Measurements from ENCODE around the gene PYHIN1.
"Not testable (repeated sequence)": the region's sequence is repeated elsewhere in the genome, so short reads cannot be mapped to it uniquely, and the experiment has no call there.

PYHIN1 gene

DNA sequence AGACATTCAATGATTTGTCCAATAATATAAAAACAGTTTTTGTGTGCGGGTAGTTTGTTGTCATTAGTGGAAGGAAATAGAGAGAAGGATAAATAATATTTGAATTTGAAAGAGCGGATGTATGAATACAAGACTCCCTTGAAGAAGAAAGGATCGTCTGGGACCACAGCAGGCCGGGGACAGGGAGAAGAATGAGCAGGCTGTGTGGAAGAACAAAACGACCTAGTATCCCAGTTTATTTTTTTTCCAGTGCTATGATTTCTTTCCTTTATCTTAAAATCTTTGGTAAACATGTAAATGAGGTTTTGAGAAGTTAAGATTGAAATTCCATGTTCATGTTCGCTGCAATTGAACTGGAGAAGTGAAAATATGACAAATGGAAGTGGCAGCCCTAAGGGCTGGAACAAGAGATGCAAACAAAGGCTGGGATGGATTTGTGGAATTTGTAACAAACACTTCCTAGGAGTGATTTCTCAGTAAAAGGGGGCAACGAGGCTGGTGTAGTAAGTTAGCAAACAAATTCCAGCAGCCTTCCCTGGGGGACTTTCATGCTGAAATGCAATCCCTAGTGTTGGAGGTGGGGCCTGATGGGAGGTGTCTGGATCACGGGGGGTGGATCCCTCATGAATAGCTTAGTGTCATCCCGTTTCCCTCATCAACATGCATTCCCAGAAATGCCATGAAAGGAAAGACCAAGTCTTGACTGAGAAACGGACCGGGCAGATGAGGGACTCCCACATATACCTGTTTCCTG is 68.1 kb downstream of the PYHIN1 start:
- H3K27ac ChIP-seq (ENCODE audit: low read depth, low read length) = peak overlapping the region; percentile 81

DNA sequence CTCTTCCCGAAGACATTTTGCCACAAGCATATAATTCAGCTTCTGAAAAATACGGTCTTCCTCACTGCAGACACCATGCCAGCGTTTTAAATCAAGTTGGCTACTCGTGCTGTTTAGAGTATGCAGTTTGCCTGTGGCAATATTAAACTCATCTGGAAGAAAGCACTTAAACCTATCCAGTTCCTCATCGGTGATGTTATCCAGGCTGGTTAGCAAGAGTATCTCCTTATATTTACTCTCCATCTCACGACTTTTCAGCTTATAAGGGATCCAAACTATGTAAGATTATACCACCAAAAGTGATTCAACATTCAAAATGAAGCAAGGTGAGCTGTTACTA is 68.7 kb downstream of the PYHIN1 start:
- Histone ChIP-seq H3K4me1 (ENCODE audit: control insufficient read depth, insufficient read depth, low read length, unreplicated experiment) (peaks cover 6% of the 10 kb centered on the region), H2AFZ (ENCODE audit: low read length, unreplicated experiment) (peak overlapping the region; percentile 100), H3K27me3 (ENCODE audit: insufficient read depth, low read length) (peaks cover 7% of the 10 kb centered on the region; the same call in 1 of the 2 replicates)

More for the DNA sequence above, 68.1 kb downstream of the PYHIN1 start:
- Histone ChIP-seq H3K36me3 (ENCODE audit: insufficient read depth, low read length) (no peaks in the 10 kb centered on the region), H3K4me3 (ENCODE audit: low read depth, low read length) (peak overlapping the region; percentile 89), H2AFZ (ENCODE audit: low read length, unreplicated experiment) (peak overlapping the region; percentile 100), H3K4me1 (ENCODE audit: control insufficient read depth, insufficient read depth, low read length, unreplicated experiment) (peaks cover 5% of the 10 kb centered on the region), H3K27me3 (ENCODE audit: insufficient read depth, low read length) (peaks cover 7% of the 10 kb centered on the region; the same call in 1 of the 2 replicates), H3K79me2 (ENCODE audit: control insufficient read depth, insufficient read depth, low read length, unreplicated experiment) (no peaks in the 10 kb centered on the region)

DNA sequence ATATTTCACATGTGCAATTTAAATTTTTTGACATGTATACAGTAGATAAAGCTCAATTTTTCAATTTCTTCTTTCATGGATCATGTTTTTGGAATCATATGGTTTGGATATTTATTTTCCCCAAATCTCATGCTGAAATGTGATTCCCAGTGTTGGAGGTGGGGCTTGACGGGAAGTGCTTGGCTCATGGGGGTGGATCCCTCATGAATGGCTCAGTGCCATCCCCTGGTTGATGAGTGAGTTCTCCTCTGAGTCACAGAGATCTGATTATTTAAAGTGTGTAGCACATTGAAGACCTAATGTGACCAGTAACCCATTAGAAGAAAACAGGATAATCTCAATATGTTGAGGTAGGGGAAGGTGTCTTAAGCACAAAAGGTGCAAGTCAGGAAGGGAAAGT is 69.3 kb downstream of the PYHIN1 start:
- no peaks in the 10 kb centered on the region for H3K36me3 ChIP-seq (ENCODE audit: insufficient read depth, low read length)
- H2AFZ ChIP-seq (ENCODE audit: low read length, unreplicated experiment) = peak overlapping the region; percentile 100
- H3K27ac ChIP-seq (ENCODE audit: low read depth, low read length) = peak overlapping the region; percentile 81
- peaks cover 12% of the 10 kb centered on the region for H3K4me1 ChIP-seq (ENCODE audit: control insufficient read depth, insufficient read depth, low read length, unreplicated experiment)
- H3K27me3 ChIP-seq (ENCODE audit: insufficient read depth, low read length) = peaks cover 5% of the 10 kb centered on the region; the same call in 1 of the 2 replicates
- peak overlapping the region; percentile 89 for H3K4me3 ChIP-seq (ENCODE audit: low read depth, low read length)
- H3K79me2 ChIP-seq (ENCODE audit: control insufficient read depth, insufficient read depth, low read length, unreplicated experiment) = no peaks in the 10 kb centered on the region

More for the DNA sequence above, 68.7 kb downstream of the PYHIN1 start:
- H3K27ac ChIP-seq (ENCODE audit: low read depth, low read length) = peak overlapping the region; percentile 81
- no peaks in the 10 kb centered on the region for H3K36me3 ChIP-seq (ENCODE audit: insufficient read depth, low read length)
- peak overlapping the region; percentile 89 for H3K4me3 ChIP-seq (ENCODE audit: low read depth, low read length)
- H3K79me2 ChIP-seq (ENCODE audit: control insufficient read depth, insufficient read depth, low read length, unreplicated experiment) = no peaks in the 10 kb centered on the region

DNA sequence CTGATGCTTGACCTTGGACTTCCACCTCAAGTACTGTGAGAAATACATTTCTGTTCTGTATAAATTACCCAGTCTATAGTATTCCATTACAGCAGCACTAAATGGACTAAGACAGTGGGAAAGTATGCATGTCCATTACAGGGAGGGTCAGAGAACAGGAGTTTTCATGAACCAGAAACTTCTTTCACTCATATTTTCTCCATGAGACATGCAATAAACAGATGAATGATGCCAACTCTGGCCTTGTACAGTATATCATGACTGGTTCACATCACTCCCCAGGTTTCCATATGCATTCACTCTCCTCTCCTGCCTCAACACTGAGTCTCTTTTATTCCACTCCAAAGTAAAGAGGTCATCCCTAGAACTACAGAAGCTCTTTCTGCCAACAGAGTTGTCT is 73.8 kb downstream of the PYHIN1 start:
- peaks cover 26% of the 10 kb centered on the region for H3K4me1 ChIP-seq (ENCODE audit: control insufficient read depth, insufficient read depth, low read length, unreplicated experiment)
- H3K27ac ChIP-seq (ENCODE audit: low read depth, low read length) = no peak overlapping the region
- H2AFZ ChIP-seq (ENCODE audit: low read length, unreplicated experiment) = peak overlapping the region; percentile 33

DNA sequence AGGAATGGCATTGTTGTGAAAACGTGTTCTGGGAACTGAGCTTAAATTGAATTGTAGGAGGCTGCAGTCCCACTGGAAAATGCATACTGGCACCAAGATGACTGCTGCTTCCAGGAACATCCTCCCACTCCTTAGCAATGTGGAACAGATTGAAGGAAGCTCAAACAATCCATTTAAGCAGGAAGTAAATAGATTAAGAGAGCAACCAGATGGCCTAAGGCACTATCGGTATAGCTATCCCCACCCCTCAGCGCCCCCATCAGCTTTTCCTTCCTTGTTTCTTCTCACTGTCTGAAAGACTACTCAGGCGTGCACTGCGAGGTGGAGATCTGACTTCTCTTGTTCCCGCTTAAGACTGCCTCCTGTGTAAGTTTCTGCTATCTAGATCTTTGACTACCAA is 74.3 kb downstream of the PYHIN1 start:
- Histone ChIP-seq H2AFZ (ENCODE audit: low read length, unreplicated experiment) (peak overlapping the region; percentile 33), H3K4me1 (ENCODE audit: control insufficient read depth, insufficient read depth, low read length, unreplicated experiment) (peaks cover 26% of the 10 kb centered on the region), H3K4me3 (ENCODE audit: low read depth, low read length) (no peak overlapping the region), H3K27ac (ENCODE audit: low read depth, low read length) (no peak overlapping the region), H3K79me2 (ENCODE audit: control insufficient read depth, insufficient read depth, low read length, unreplicated experiment) (peaks cover 19% of the 10 kb centered on the region), H3K36me3 (ENCODE audit: insufficient read depth, low read length) (no peaks in the 10 kb centered on the region; the same call in 1 of the 2 replicates), H3K27me3 (ENCODE audit: insufficient read depth, low read length) (no peaks in the 10 kb centered on the region)

More for the DNA sequence above, 73.8 kb downstream of the PYHIN1 start:
- no peaks in the 10 kb centered on the region for H3K36me3 ChIP-seq (ENCODE audit: insufficient read depth, low read length)
- H3K27me3 ChIP-seq (ENCODE audit: insufficient read depth, low read length) = no peaks in the 10 kb centered on the region
- H3K79me2 ChIP-seq (ENCODE audit: control insufficient read depth, insufficient read depth, low read length, unreplicated experiment) = peaks cover 14% of the 10 kb centered on the region
- H3K4me3 ChIP-seq (ENCODE audit: low read depth, low read length) = no peak overlapping the region

DNA sequence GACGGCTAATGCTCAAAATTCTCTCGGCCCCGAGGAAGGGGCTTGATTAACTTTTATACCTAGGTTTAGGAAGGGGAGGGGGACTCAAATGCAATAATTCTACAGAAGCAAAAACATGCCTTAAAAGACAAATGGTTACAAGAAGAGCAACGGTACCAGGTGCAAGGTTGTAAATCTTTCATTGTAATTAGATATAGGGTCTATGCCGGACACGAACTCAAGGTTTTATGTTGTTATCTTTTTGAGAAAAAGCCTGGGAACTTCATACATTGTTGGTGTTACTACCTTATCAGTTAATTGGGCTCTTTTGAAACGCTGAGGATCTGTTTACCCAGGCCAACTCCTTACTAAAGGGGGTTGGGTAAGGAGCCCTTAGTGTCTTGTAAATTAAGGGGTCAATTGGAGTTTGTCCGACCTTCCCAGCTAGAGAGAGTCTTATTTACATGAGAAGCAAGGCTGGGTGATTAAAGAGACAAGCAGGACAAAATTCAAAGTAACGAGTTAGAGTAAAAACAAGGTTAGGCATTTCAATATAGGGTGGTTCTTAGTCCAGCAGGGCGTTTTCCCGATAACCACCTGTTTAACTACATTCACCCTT is 75.0 kb downstream of the PYHIN1 start:
- not testable (repeated sequence) for H3K27ac ChIP-seq (ENCODE audit: low read depth, low read length); H2AFZ ChIP-seq (ENCODE audit: low read length, unreplicated experiment); H3K4me3 ChIP-seq (ENCODE audit: low read depth, low read length); H3K27me3 ChIP-seq (ENCODE audit: insufficient read depth, low read length); H3K36me3 ChIP-seq (ENCODE audit: insufficient read depth, low read length)
- Histone ChIP-seq H3K4me1 (ENCODE audit: control insufficient read depth, insufficient read depth, low read length, unreplicated experiment) (peaks cover 21% of the 10 kb centered on the region), H3K79me2 (ENCODE audit: control insufficient read depth, insufficient read depth, low read length, unreplicated experiment) (peaks cover 25% of the 10 kb centered on the region)

DNA sequence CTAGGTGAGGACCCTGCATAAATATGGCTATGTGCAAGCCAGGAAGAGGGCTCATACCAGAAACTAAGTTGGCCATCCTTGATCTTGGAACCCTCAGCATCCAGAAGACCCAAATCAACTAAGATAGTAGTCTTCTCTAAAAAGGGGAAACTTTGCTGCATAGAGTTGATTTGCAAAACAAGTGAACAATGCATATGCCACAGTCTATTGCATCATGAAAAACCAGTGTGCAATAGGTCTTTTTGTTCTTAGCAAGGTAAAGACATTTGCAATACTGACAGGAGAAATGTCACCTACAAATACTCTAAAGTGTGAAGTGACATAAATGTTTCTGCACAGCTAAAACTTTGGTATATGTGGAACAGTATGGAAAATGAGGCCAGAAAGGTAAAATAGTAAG is 76.4 kb downstream of the PYHIN1 start:
- no peak overlapping the region for H3K27ac ChIP-seq (ENCODE audit: low read depth, low read length)
- peaks cover 22% of the 10 kb centered on the region for H3K4me1 ChIP-seq (ENCODE audit: control insufficient read depth, insufficient read depth, low read length, unreplicated experiment)
- no peaks in the 10 kb centered on the region for H3K27me3 ChIP-seq (ENCODE audit: insufficient read depth, low read length)
- no peak overlapping the region for H2AFZ ChIP-seq (ENCODE audit: low read length, unreplicated experiment)
- H3K79me2 ChIP-seq (ENCODE audit: control insufficient read depth, insufficient read depth, low read length, unreplicated experiment) = peaks cover 39% of the 10 kb centered on the region
- peaks cover 3% of the 10 kb centered on the region; the same call in 1 of the 2 replicates for H3K36me3 ChIP-seq (ENCODE audit: insufficient read depth, low read length)
- H3K4me3 ChIP-seq (ENCODE audit: low read depth, low read length) = no peak overlapping the region

DNA sequence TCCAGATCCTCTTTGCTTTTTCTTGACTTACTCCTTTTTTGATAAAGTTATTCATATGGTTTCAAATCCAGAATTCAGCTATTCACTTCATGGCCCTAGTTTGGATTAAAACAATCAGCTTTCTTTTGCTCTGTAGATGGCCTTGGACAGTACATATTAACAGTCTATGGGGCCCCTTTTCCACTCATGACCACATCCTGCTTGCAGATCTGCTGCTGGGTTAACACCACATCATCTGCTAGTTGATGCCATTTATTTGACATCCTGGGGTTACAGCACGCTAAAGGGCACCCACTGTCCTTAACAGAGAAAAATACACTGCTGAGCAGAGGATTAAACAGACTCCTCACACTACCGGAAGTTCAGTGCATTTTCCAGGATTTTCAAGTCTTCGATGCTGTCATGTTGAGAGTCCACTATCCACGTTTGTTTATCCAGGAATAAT is 77.4 kb downstream of the PYHIN1 start:
- Histone ChIP-seq H3K4me3 (ENCODE audit: low read depth, low read length) (peak overlapping the region; percentile 87; the same call in 1 of the 2 replicates), H2AFZ (ENCODE audit: low read length, unreplicated experiment) (peak overlapping the region; percentile 33), H3K27me3 (ENCODE audit: insufficient read depth, low read length) (no peaks in the 10 kb centered on the region), H3K36me3 (ENCODE audit: insufficient read depth, low read length) (peaks cover 7% of the 10 kb centered on the region), H3K4me1 (ENCODE audit: control insufficient read depth, insufficient read depth, low read length, unreplicated experiment) (peaks cover 29% of the 10 kb centered on the region), H3K27ac (ENCODE audit: low read depth, low read length) (peak overlapping the region; percentile 98), H3K79me2 (ENCODE audit: control insufficient read depth, insufficient read depth, low read length, unreplicated experiment) (peaks cover 50% of the 10 kb centered on the region)

DNA sequence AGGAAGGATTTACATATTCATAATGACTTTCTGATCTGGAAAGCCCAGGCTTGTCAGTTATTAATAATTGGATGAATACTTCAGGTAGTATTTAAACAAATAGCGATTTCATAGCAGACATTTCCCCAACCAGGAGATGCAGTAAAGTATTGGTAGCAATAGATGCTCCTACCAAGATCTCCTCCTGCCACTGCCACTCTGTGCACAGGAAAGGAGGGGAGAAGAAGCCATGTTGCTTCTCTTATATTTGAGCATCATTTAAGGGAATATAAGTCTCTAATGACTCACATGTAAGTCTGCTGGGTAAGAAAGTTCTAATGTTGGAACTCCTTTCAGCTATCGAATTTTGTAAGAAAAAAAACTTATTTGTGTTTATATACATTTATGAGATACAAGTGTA is 77.9 kb downstream of the PYHIN1 start:
- Histone ChIP-seq H3K36me3 (ENCODE audit: insufficient read depth, low read length) (peaks cover 12% of the 10 kb centered on the region), H3K27me3 (ENCODE audit: insufficient read depth, low read length) (no peaks in the 10 kb centered on the region), H3K4me1 (ENCODE audit: control insufficient read depth, insufficient read depth, low read length, unreplicated experiment) (peaks cover 34% of the 10 kb centered on the region), H3K27ac (ENCODE audit: low read depth, low read length) (peak overlapping the region; percentile 98), H3K4me3 (ENCODE audit: low read depth, low read length) (peak overlapping the region; percentile 87), H2AFZ (ENCODE audit: low read length, unreplicated experiment) (peak overlapping the region; percentile 33), H3K79me2 (ENCODE audit: control insufficient read depth, insufficient read depth, low read length, unreplicated experiment) (peaks cover 55% of the 10 kb centered on the region)

DNA sequence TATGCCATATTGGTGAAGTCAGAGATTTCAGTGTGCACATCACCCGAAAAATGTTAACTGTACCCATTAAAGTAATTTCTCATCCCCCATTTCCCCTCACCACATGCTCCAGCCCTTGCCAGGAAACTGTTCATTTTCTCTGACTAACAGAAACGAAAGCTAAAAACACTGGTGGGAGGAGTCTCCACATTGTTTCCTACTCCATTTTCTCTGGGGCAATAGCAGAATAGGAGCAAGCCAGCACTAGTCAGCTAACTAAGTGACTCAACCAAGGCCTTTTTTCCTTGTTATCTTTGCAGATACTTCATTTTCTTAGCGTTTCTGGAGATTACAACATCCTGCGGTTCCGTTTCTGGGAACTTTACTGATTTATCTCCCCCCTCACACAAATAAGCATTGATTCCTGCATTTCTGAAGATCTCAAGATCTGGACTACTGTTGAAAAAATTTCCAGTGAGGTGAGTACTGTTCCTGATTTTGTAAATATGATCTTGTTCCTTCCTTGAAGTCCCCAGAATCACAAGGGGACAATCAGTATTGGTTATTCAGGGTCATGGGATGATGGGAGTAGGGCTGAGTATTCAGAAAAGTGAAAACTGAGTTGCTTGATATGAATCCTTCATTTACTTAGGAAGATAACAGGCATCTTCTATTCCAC is 78.5 kb downstream of the PYHIN1 start, which contains the start of gene IFI16:
IFI16 (plus strand) TSS at position 204 of the 658 bp plus-strand sequence. CDS start 4,774 bp downstream, outside the sequence.
- Histone ChIP-seq H3K4me3 (ENCODE audit: low read depth, low read length) (peak within 1 kb of the TSS; percentile 87), H2AFZ (ENCODE audit: low read length, unreplicated experiment) (peak within 1 kb of the TSS; percentile 33), H3K36me3 (ENCODE audit: insufficient read depth, low read length) (peaks cover 17% of the 10 kb centered on the region), H3K4me1 (ENCODE audit: control insufficient read depth, insufficient read depth, low read length, unreplicated experiment) (peaks cover 39% of the 10 kb centered on the region), H3K27me3 (ENCODE audit: insufficient read depth, low read length) (no peaks in the 10 kb centered on the region), H3K79me2 (ENCODE audit: control insufficient read depth, insufficient read depth, low read length, unreplicated experiment) (peaks cover 60% of the 10 kb centered on the region), H3K27ac (ENCODE audit: low read depth, low read length) (peak within 1 kb of the TSS; percentile 98)
